GM12801 (cell line): Measurements from ENCODE around the gene CNTLN.

ENCODE experiments used
- CTCF ChIP-seq: IDR thresholded peaks from one replicate; pipeline ENCODE4 v1.5.1; 2011; ENCODE audit warnings: control low read depth; ENCODE audit not compliant: insufficient read length; ENCODE audit errors: extremely low read depth

Gene CNTLN

GRCh38 chr9:17130291-17130690 is 4.5 kb upstream of the CNTLN start:
- TF ChIP-seq CTCF, result no peak

GRCh38 chr9:17130725-17131124 is 4.1 kb upstream of the CNTLN start:
- no peak for TF ChIP-seq CTCF

- no peak for TF ChIP-seq CTCF
These were observed 3.3 kb upstream of the CNTLN start for GRCh38 chr9:17131494-17131893.

- no peak for TF ChIP-seq CTCF
These were observed 688 bp downstream of the CNTLN start for GRCh38 chr9:17135295-17136160.

GRCh38 chr9:17137566-17137965 is 2.7 kb downstream of the CNTLN start:
- no peak for TF ChIP-seq CTCF

- TF ChIP-seq CTCF, result no peak
These were observed 3.7 kb downstream of the CNTLN start for GRCh38 chr9:17138503-17138902.

- no peak for TF ChIP-seq CTCF
These were observed 5.6 kb downstream of the CNTLN start for GRCh38 chr9:17140418-17140817.
